Endothelial cell of umbilical vein (primary cell): ENCODE results near the gene ALDOA. TPM values are rescaled to one million over a fixed set of nuclear protein-coding genes. Genes with fewer than 3 reads are reported as not detected.

Experiments used
- BruUV-seq: library from RNA; stranded (reverse); fragments of 400-500 nt; replicated peaks from 2 replicates; lab custom pipeline; 2021; lab: Mats Ljungman, UMichigan
- CTCF ChIA-PET: fragments of 300-600, 350-600 bp; sonication (Branson Sonifier 250); formaldehyde crosslinking; loops from one replicate; lab custom pipeline; 2021; ENCODE audit warnings: antibody characterized with exemption, inconsistent platforms; lab: Charles Lee
- POLR2A ChIA-PET: fragments of 300-600, 350-600 bp; sonication (Branson Sonifier 250); formaldehyde crosslinking; loops from one replicate; lab custom pipeline; 2021; ENCODE audit warnings: antibody characterized with exemption, inconsistent platforms; lab: Charles Lee
- DNase-seq: peaks from one replicate; pipeline ENCODE4 v3.0.0-alpha.2; 2011; ENCODE audit warnings: low read depth, low spot score
- FAIRE-seq: peaks from 2 replicates; lab custom pipeline; 2011; peaks lifted over from hg19 to GRCh38; lab: Jason Lieb, UNC
- H2AFZ ChIP-seq: 2 replicates; pipeline ENCODE4 v1.6.0; 2012; ENCODE audit warnings: low read depth, low read length, control low read depth, inconsistent platforms
- H3K27ac ChIP-seq: 2 replicates; pipeline ENCODE4 v1.5.1; 2011; ENCODE audit warnings: low read depth, mild to moderate bottlenecking, control low read depth, low read length, moderate library complexity; ENCODE audit not compliant: insufficient read depth
- H3K27me3 ChIP-seq, 2 experiments: 2 replicates each; pipeline versions ENCODE4 v1.6.0 to v1.6.1; 2011; ENCODE audit warnings: low read length in 2 of 2, mixed read lengths in 1 of 2; ENCODE audit not compliant: control insufficient read depth in 2 of 2, insufficient read depth in 2 of 2
- H3K36me3 ChIP-seq, 2 experiments: 2 replicates in 1 of 2; 3 replicates in 1 of 2; pipeline ENCODE4 v1.5.1; 2011; ENCODE audit warnings: low read length in 2 of 2, mild to moderate bottlenecking in 1 of 2, moderate library complexity in 1 of 2; ENCODE audit not compliant: control insufficient read depth in 2 of 2, insufficient read depth in 2 of 2; ENCODE audit errors: extremely low read depth in 1 of 2
- H3K4me1 ChIP-seq: 3 replicates; pipeline ENCODE4 v1.5.1; 2011; ENCODE audit warnings: mild to moderate bottlenecking, low read length; ENCODE audit not compliant: control insufficient read depth, insufficient read depth; ENCODE audit errors: extremely low read depth
- H3K4me2 ChIP-seq: 2 replicates; pipeline ENCODE4 v1.6.1; 2011; ENCODE audit warnings: low read length, control low read depth, mixed read lengths; ENCODE audit not compliant: insufficient read depth
- H3K4me3 ChIP-seq, 3 experiments: fragments of 200-600 bp in 1 of 3; sonication (generic), shearing (Covaris generic) in 1 of 3; replicated peaks in 1 of 3; 2 replicates each; pipeline ENCODE4 v1.5.1; 2011 to 2016; ENCODE audit warnings: control low read depth in 3 of 3, low read length in 3 of 3, mild to moderate bottlenecking in 2 of 3, inconsistent platforms in 1 of 3, low read depth in 1 of 3, moderate library complexity in 1 of 3; ENCODE audit not compliant: insufficient read depth in 1 of 3
- H3K79me2 ChIP-seq: 2 replicates; pipeline ENCODE4 v1.6.0; 2012; ENCODE audit warnings: low read length, inconsistent platforms; ENCODE audit not compliant: control insufficient read depth, insufficient read depth
- H3K9ac ChIP-seq: replicated peaks from 2 replicates; pipeline ENCODE3; 2011; ENCODE audit warnings: low read length, control low read depth; ENCODE audit not compliant: insufficient read depth; ENCODE audit errors: extremely low read depth
- H3K9me1 ChIP-seq: replicated peaks from 3 replicates; pipeline ENCODE4 v1.6.0; 2011; ENCODE audit warnings: mild to moderate bottlenecking, low read length; ENCODE audit not compliant: control insufficient read depth, insufficient read depth; ENCODE audit errors: extremely low read depth
- H3K9me3 ChIP-seq: replicated peaks from 2 replicates; pipeline ENCODE4 v1.5.1; 2012; ENCODE audit warnings: low read length, inconsistent platforms; ENCODE audit not compliant: control insufficient read depth, insufficient read depth
- H4K20me1 ChIP-seq: replicated peaks from 2 replicates; pipeline ENCODE3; 2011; ENCODE audit warnings: mild to moderate bottlenecking, low read length; ENCODE audit not compliant: control insufficient read depth, insufficient read depth; ENCODE audit errors: extremely low read depth
- EZH2 ChIP-seq: IDR thresholded peaks from 2 replicates; pipeline ENCODE4 v1.6.1; 2012; ENCODE audit warnings: borderline replicate concordance, low read depth, mild to moderate bottlenecking, moderate library complexity, low read length, inconsistent platforms; ENCODE audit not compliant: severe bottlenecking
- FOS ChIP-seq: IDR thresholded peaks from 2 replicates; pipeline ENCODE4 v1.6.1; 2011; ENCODE audit warnings: mild to moderate bottlenecking, low read length, moderate library complexity, borderline replicate concordance; ENCODE audit not compliant: insufficient read depth
- GATA2 ChIP-seq: IDR thresholded peaks from 2 replicates; pipeline ENCODE4 v1.7.0; 2011; ENCODE audit warnings: low read depth, mild to moderate bottlenecking, moderate library complexity, mixed read lengths, low read length; ENCODE audit not compliant: insufficient read length, insufficient read depth
- JUN ChIP-seq: IDR thresholded peaks from 2 replicates; pipeline ENCODE4 v1.6.1; 2011; ENCODE audit warnings: borderline replicate concordance, low read depth; ENCODE audit not compliant: insufficient read length, insufficient read depth
- MYC ChIP-seq: IDR thresholded peaks from one replicate; pipeline ENCODE4 v1.6.1; 2011; ENCODE audit warnings: mild to moderate bottlenecking, low read depth, low read length
- POLR2A ChIP-seq: IDR thresholded peaks from 2 replicates; pipeline ENCODE4 v1.6.1; 2012; ENCODE audit warnings: low read depth, mild to moderate bottlenecking, control low read depth, low read length
- POLR2AphosphoS5 ChIP-seq: IDR thresholded peaks from 2 replicates; pipeline ENCODE4 v1.6.1; 2012; ENCODE audit warnings: low read depth, mild to moderate bottlenecking, control low read depth, low read length, moderate library complexity; ENCODE audit not compliant: insufficient read depth
- dilution Hi-C: fragments of 300-500 bp; cut with MboI; formaldehyde crosslinking; loops from one replicate; pipeline ENCODE4 v1.15.0; 2019; ENCODE audit warnings: low sequenced_read_pairs; ENCODE audit not compliant: extremely low pct_ligation_motif_present
- intact Hi-C: fragments of 100-400 bp; cut with micrococcal nuclease; formaldehyde crosslinking; loops from one replicate; pipeline ENCODE4 v1.10.0; 2022
- polyA plus RNA-seq, 4 experiments: library from polyadenylated mRNA; depleted of rRNA in 3 of 4; stranded (reverse) in 3 of 4; unstranded in 1 of 4; fragments of >200 nt; gene quantifications; 2 replicates each; pipeline versions ENCODE4 v1.2.1 to v1.2.3, GENCODE V29; 2011 to 2012; ENCODE audit warnings: missing spikeins in 1 of 4
- total RNA-seq: library from RNA; stranded (reverse); gene quantifications from 2 replicates; pipeline ENCODE4 v1.2.3, GENCODE V29; 2021
- TF ChIP-seq, protein P1 (sequence below): IDR thresholded peaks from 2 replicates; pipeline ENCODE4 v1.6.1; 2011; ENCODE audit not compliant: insufficient read depth, insufficient read length
- TF ChIP-seq, protein P2 (sequence below), 2 donors: IDR thresholded peaks; 1 replicate in 1 of 2; 2 replicates in 1 of 2; pipeline ENCODE4 v1.5.1; 2011; ENCODE audit warnings: low read length in 2 of 2, mild to moderate bottlenecking in 2 of 2, moderate library complexity in 2 of 2, control low read depth in 1 of 2, inconsistent platforms in 1 of 2, low read depth in 1 of 2; ENCODE audit not compliant: insufficient read depth in 1 of 2; ENCODE audit errors: extremely low read depth in 1 of 2

Gene ALDOA
- total and polyA plus RNA-seq, 2 donors (not counting 3 experiments of a cell fraction or from before 2014, with no cell fraction given), result 871 to 1,114 TPM

DNA sequence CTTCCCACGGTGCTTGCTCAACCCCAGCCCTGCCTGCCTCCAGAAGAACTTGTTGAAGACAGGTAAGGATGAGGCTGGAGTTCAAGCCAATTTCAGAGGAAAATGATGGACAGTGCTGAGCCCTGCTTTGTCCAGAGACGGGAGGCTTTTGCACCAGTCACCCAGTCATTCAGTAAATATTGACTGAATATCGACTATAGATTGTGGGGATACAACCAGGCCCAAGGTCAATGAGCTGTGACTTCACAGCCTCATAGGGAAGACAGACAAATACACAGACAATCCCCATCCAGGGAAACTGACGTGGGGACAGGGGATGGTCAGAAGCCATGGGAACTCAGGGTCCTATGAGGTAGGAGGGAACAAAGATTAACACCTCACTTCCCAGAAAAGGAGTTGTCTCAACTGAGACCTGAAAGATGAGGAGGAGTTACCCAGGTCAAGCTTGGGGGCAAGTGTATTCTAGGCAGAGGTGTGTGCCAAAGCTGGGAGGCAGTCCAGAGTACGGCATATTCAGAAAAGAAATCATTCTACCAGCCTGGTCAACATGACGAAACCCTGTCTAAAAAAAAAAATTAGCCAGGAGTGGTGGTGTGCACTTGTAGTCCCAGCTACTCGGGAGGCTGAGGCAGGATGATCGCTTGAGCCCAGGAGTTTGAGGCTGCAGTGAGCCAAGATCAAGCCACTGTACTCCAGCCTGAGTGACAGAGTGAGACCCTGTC is 48.8 kb upstream of the ALDOA start:
- CTCF ChIA-PET, result interaction anchor here (1.2 to 3.4 kb wide), 2 partner anchors 11 to 168 kb away, joined by 4 to 17 read pairs; no protein-coding TSS in a partner anchor
- FAIRE-seq, result no peak
- POLR2A ChIA-PET, result no interaction called here

More for the DNA sequence above, 48.8 kb upstream of the ALDOA start:
- H3K79me2 ChIP-seq, result no peaks in the 10 kb centered on the region
- no peak for DNase-seq
- no peak overlapping the region for H3K9ac ChIP-seq
- no peak overlapping the region for H3K27ac ChIP-seq
- no peaks in the 10 kb centered on the region for H3K36me3 ChIP-seq
- intact Hi-C loops (no loop called here), dilution Hi-C loops (no loop called here)
- peaks cover 6% of the 10 kb centered on the region in 2 experiments for H3K27me3 ChIP-seq
- H3K9me3 ChIP-seq, result no peaks in the 10 kb centered on the region
- no peaks in the 10 kb centered on the region for H3K4me1 ChIP-seq
- no TSS peak for BruUV-seq
- no peak overlapping the region for H3K4me3 ChIP-seq
- H3K4me2 ChIP-seq, result no peak overlapping the region
- no peaks in the 10 kb centered on the region for H4K20me1 ChIP-seq
- H2AFZ ChIP-seq, result no peak overlapping the region
- H3K9me1 ChIP-seq, result no peaks in the 10 kb centered on the region
- TF ChIP-seq GATA2 (no peak), JUN (no peak), MYC (no peak), FOS (no peak), POLR2AphosphoS5 (no peak), EZH2 (no peak), POLR2A (no peak)
- TF ChIP-seq, protein P1, sequence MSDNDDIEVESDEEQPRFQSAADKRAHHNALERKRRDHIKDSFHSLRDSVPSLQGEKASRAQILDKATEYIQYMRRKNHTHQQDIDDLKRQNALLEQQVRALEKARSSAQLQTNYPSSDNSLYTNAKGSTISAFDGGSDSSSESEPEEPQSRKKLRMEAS, result no peak
- TF ChIP-seq, protein P2, sequence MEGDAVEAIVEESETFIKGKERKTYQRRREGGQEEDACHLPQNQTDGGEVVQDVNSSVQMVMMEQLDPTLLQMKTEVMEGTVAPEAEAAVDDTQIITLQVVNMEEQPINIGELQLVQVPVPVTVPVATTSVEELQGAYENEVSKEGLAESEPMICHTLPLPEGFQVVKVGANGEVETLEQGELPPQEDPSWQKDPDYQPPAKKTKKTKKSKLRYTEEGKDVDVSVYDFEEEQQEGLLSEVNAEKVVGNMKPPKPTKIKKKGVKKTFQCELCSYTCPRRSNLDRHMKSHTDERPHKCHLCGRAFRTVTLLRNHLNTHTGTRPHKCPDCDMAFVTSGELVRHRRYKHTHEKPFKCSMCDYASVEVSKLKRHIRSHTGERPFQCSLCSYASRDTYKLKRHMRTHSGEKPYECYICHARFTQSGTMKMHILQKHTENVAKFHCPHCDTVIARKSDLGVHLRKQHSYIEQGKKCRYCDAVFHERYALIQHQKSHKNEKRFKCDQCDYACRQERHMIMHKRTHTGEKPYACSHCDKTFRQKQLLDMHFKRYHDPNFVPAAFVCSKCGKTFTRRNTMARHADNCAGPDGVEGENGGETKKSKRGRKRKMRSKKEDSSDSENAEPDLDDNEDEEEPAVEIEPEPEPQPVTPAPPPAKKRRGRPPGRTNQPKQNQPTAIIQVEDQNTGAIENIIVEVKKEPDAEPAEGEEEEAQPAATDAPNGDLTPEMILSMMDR (IDR thresholded peaks at IDR 0.05; ENCODE audit: extremely low read depth in 1 of 2, insufficient read depth in 1 of 2, low read depth in 1 of 2, low read length in 2 of 2), result no peak
